T-cell (primary cell): ENCODE measurements around the gene CASTOR1. TPM values are rescaled to one million over a fixed set of nuclear protein-coding genes. Genes with fewer than 3 reads are reported as not detected.

ENCODE experiments used
- ATAC-seq, 4 experiments: fragments of 200-7000 bp in 3 of 4; fragments of 150-1000 bp in 1 of 4; cut with Tn5 transposase; replicated peaks in 1 of 4; 1 replicate in 3 of 4; 2 replicates in 1 of 4; pipeline ENCODE4 v1.10.0; 2021; ENCODE audit warnings: moderate library complexity in 3 of 4, mild to moderate bottlenecking in 2 of 4, moderate number of reproducible peaks in 1 of 4
- CTCF ChIA-PET, 2 donors: fragments of 300-600 bp; sonication (Branson Sonifier 250); formaldehyde crosslinking; loops; one replicate each; lab custom pipeline; 2022; ENCODE audit warnings: antibody characterized with exemption in 2 of 2; lab: Charles Lee
- POLR2A ChIA-PET, 2 donors: fragments of 300-600 bp; sonication (Branson Sonifier 250); formaldehyde crosslinking; loops; one replicate each; lab custom pipeline; 2022; ENCODE audit warnings: antibody characterized with exemption in 2 of 2; lab: Charles Lee
- DNase-seq, 35 experiments: peaks; one replicate each; pipeline versions ENCODE4 v3.0.0 to v3.0.0-alpha.2; 2013 to 2023
- H3K27ac ChIP-seq: one replicate; pipeline ENCODE4 v1.5.1; 2013; ENCODE audit warnings: low read length
- H3K27me3 ChIP-seq, 2 experiments: replicated peaks in 1 of 2; 1 replicate in 1 of 2; 2 replicates in 1 of 2; pipeline versions ENCODE4 v1.6.1 to v1.7.0; 2013; ENCODE audit warnings: low read length in 1 of 2, mixed read lengths in 1 of 2; ENCODE audit not compliant: control insufficient read depth in 2 of 2, insufficient read depth in 2 of 2; ENCODE audit errors: extremely low read depth in 1 of 2
- H3K36me3 ChIP-seq, 2 donors: 1 replicate in 1 of 2; 2 replicates in 1 of 2; pipeline versions ENCODE4 v1.6.1 to v1.7.0; 2013; ENCODE audit warnings: low read length in 1 of 2; ENCODE audit not compliant: control insufficient read depth in 2 of 2, insufficient read depth in 1 of 2; ENCODE audit errors: extremely low read depth in 1 of 2
- H3K4me1 ChIP-seq, 2 experiments: 1 replicate in 1 of 2; 2 replicates in 1 of 2; pipeline versions ENCODE4 v1.6.1 to v1.7.0; 2013; ENCODE audit warnings: low read length in 2 of 2, mixed read lengths in 1 of 2; ENCODE audit not compliant: insufficient read depth in 2 of 2, control insufficient read depth in 1 of 2; ENCODE audit errors: extremely low read depth in 1 of 2
- H3K4me3 ChIP-seq, 2 donors: 1 replicate in 1 of 2; 2 replicates in 1 of 2; pipeline versions ENCODE4 v1.5.1 to v1.7.0; 2013; ENCODE audit warnings: mild to moderate bottlenecking in 2 of 2, low read length in 1 of 2, moderate library complexity in 1 of 2; ENCODE audit not compliant: control insufficient read depth in 1 of 2; ENCODE audit errors: extremely low read depth in 1 of 2
- H3K9me3 ChIP-seq: 2 replicates; pipeline ENCODE4 v1.7.0; 2013
- H3K27ac Mint-ChIP-seq, 2 donors: one replicate each; pipeline ENCODE4 v1.8.0; 2020 to 2021; ENCODE audit warnings: mild to moderate bottlenecking in 2 of 2, mixed read lengths in 2 of 2
- H3K27me3 Mint-ChIP-seq, 2 donors: one replicate each; pipeline ENCODE4 v1.8.0; 2021 to 2022; ENCODE audit warnings: mixed read lengths in 2 of 2
- H3K36me3 Mint-ChIP-seq: one replicate; pipeline ENCODE4 v1.8.0; 2021; ENCODE audit warnings: mixed read lengths
- H3K4me1 Mint-ChIP-seq, 3 donors: one replicate each; pipeline ENCODE4 v1.8.0; 2020 to 2022; ENCODE audit warnings: mixed read lengths in 3 of 3, mild to moderate bottlenecking in 1 of 3
- H3K4me3 Mint-ChIP-seq, 3 donors: one replicate each; pipeline ENCODE4 v1.8.0; 2020 to 2022; ENCODE audit warnings: mild to moderate bottlenecking in 3 of 3, mixed read lengths in 3 of 3, moderate library complexity in 3 of 3
- H3K9me3 Mint-ChIP-seq, 3 donors: one replicate each; pipeline ENCODE4 v1.8.0; 2020 to 2022; ENCODE audit warnings: mixed read lengths in 3 of 3
- WGBS: methylation state at CpG from one replicate; pipeline ENCODE4 v1.1.5; 2013; ENCODE audit warnings: missing lambda C conversion rate; ENCODE audit not compliant: insufficient coverage; 5-methylcytosine and 5-hydroxymethylcytosine counted together
- total RNA-seq, 35 experiments: library from RNA in 6 of 35; stranded (reverse) in 6 of 35; fragments of 120-200 nt in 1 of 35; gene quantifications; one replicate each; pipeline versions ENCODE4 v1.2.1 to v1.2.4 and lab custom pipeline; 2013 to 2026

CASTOR1 gene
- total RNA-seq, 5 donors from 2014 or later (not counting 1 experiment from before 2014, with no cell fraction given): 12.8 to 21.9 (median 16.1) TPM

- ChIA-PET CTCF (interaction anchor here in 1 of 2 donors (0.6 to 0.7 kb wide), 2 partner anchors 178 to 199 kb away, joined by 4 to 5 read pairs; no protein-coding TSS in a partner anchor), POLR2A (no interaction called here)
- no peak within 1 kb of the TSS for H3K27ac ChIP-seq
- H3K9me3 Mint-ChIP-seq: no peaks in the 10 kb centered on the region
- 2% methylated on average over 57 of the region's 64 CpGs for WGBS
- ATAC-seq (peak; percentile 87 to 95 (median 88)), DNase-seq (peak in 31 of 35 experiments; percentile 27 to 70 (median 44))
- H3K36me3 Mint-ChIP-seq: no peaks in the 10 kb centered on the region
- H3K4me1 Mint-ChIP-seq: peaks cover 26 to 48% (median 35%) of the 10 kb centered on the region in 3 donors
- peak within 1 kb of the TSS in 1 of 2 donors; percentile 43 for H3K27ac Mint-ChIP-seq
- peak within 1 kb of the TSS; percentile 64 to 72 for H3K4me3 ChIP-seq
- peaks cover 3 to 12% of the 10 kb centered on the region in 2 donors for H3K27me3 Mint-ChIP-seq
- no peaks in the 10 kb centered on the region for H3K36me3 ChIP-seq
- H3K4me3 Mint-ChIP-seq: peak within 1 kb of the TSS; percentile 81 to 87 (median 87)
- H3K9me3 ChIP-seq: no peaks in the 10 kb centered on the region
- H3K4me1 ChIP-seq: peaks cover 0 to 39% of the 10 kb centered on the region in 2 experiments
- peaks cover 0 to 51% of the 10 kb centered on the region in 2 experiments for H3K27me3 ChIP-seq
These were observed 43.1 kb downstream of the CASTOR1 start, which contains the start of gene LIF for GRCh38 chr22:30245985-30246813. LIF (minus strand) TSS chr22:30246759; CDS start chr22:30246695, 64 bp downstream.

- H3K4me1 ChIP-seq: peaks cover 0 to 39% of the 10 kb centered on the region in 2 experiments
- H3K27me3 ChIP-seq: peaks cover 0 to 51% of the 10 kb centered on the region in 2 experiments
- H3K27me3 Mint-ChIP-seq: peaks cover 3 to 12% of the 10 kb centered on the region in 2 donors
- H3K4me1 Mint-ChIP-seq: peaks cover 26 to 50% (median 35%) of the 10 kb centered on the region in 3 donors
- no peaks in the 10 kb centered on the region for H3K36me3 ChIP-seq
- no peaks in the 10 kb centered on the region for H3K9me3 Mint-ChIP-seq
- no peaks in the 10 kb centered on the region for H3K36me3 Mint-ChIP-seq
- H3K9me3 ChIP-seq: no peaks in the 10 kb centered on the region
- peak overlapping the region; percentile 64 to 72 for H3K4me3 ChIP-seq
- no peak for DNase-seq
- no peak for ATAC-seq
- CTCF ChIA-PET: interaction anchor here in 1 of 2 donors (0.7 kb wide), 1 partner anchor 179 kb away, joined by 4 read pairs; no protein-coding TSS in a partner anchor
- peak overlapping the region in 1 of 2 donors; percentile 9 for H3K27ac Mint-ChIP-seq
- peak overlapping the region; percentile 81 to 87 (median 87) for H3K4me3 Mint-ChIP-seq
- 42% methylated on average over 1 of the region's 15 CpGs for WGBS
- POLR2A ChIA-PET: no interaction called here
- H3K27ac ChIP-seq: no peak overlapping the region
These were observed 43.9 kb downstream of the CASTOR1 start for GRCh38 chr22:30245181-30245984.

- peak overlapping the region in 2 of 3 donors; percentile 58 to 87 for H3K4me3 Mint-ChIP-seq
These were observed 44.7 kb downstream of the CASTOR1 start for GRCh38 chr22:30244641-30245040.

GRCh38 chr22:30244066-30244465 is 45.2 kb downstream of the CASTOR1 start:
- Histone ChIP-seq H3K9me3 (no peaks in the 10 kb centered on the region), H3K27me3 (peaks cover 0 to 51% of the 10 kb centered on the region in 2 experiments), H3K36me3 (no peaks in the 10 kb centered on the region), H3K27ac (no peak overlapping the region), H3K4me3 (no peak overlapping the region), H3K4me1 (peaks cover 0 to 39% of the 10 kb centered on the region in 2 experiments)
- peak overlapping the region in 2 of 3 donors; percentile 15 to 87 for H3K4me3 Mint-ChIP-seq
- ChIA-PET CTCF (no interaction called here), POLR2A (no interaction called here)
- no peaks in the 10 kb centered on the region for H3K36me3 Mint-ChIP-seq
- peaks cover 3 to 12% of the 10 kb centered on the region in 2 donors for H3K27me3 Mint-ChIP-seq
- H3K27ac Mint-ChIP-seq: no peak overlapping the region
- DNase-seq (no peak), ATAC-seq (no peak)
- WGBS: 79% methylated on average over 5 of the region's 10 CpGs
- H3K9me3 Mint-ChIP-seq: no peaks in the 10 kb centered on the region
- peaks cover 24 to 48% (median 35%) of the 10 kb centered on the region in 3 donors for H3K4me1 Mint-ChIP-seq

More at GRCh38 chr22:30244641-30245040, 44.7 kb downstream of the CASTOR1 start:
- Mint-ChIP-seq H3K4me1 (peaks cover 26 to 50% (median 35%) of the 10 kb centered on the region in 3 donors), H3K36me3 (no peaks in the 10 kb centered on the region), H3K9me3 (no peaks in the 10 kb centered on the region), H3K27me3 (peaks cover 3 to 12% of the 10 kb centered on the region in 2 donors), H3K27ac (no peak overlapping the region)
- POLR2A ChIA-PET: no interaction called here
- peaks cover 0 to 51% of the 10 kb centered on the region in 2 experiments for H3K27me3 ChIP-seq
- 76% methylated on average over 5 of the region's 5 CpGs for WGBS
- H3K4me3 ChIP-seq: no peak overlapping the region
- DNase-seq (no peak), ATAC-seq (no peak)
- no peak overlapping the region for H3K27ac ChIP-seq
- no peaks in the 10 kb centered on the region for H3K9me3 ChIP-seq
- CTCF ChIA-PET: no interaction called here
- no peaks in the 10 kb centered on the region for H3K36me3 ChIP-seq
- peaks cover 0 to 39% of the 10 kb centered on the region in 2 experiments for H3K4me1 ChIP-seq

GRCh38 chr22:30243661-30244060 is 45.6 kb downstream of the CASTOR1 start:
- POLR2A ChIA-PET: no interaction called here
- Mint-ChIP-seq H3K27me3 (peaks cover 3 to 12% of the 10 kb centered on the region in 2 donors), H3K9me3 (no peaks in the 10 kb centered on the region), H3K4me3 (peak overlapping the region in 1 of 3 donors; percentile 87), H3K36me3 (no peaks in the 10 kb centered on the region), H3K4me1 (peaks cover 24 to 47% (median 37%) of the 10 kb centered on the region in 3 donors), H3K27ac (no peak overlapping the region)
- DNase-seq (no peak), ATAC-seq (no peak)
- Histone ChIP-seq H3K27ac (no peak overlapping the region), H3K9me3 (no peaks in the 10 kb centered on the region), H3K4me1 (peaks cover 0 to 35% of the 10 kb centered on the region in 2 experiments), H3K27me3 (peaks cover 0 to 47% of the 10 kb centered on the region in 2 experiments), H3K4me3 (no peak overlapping the region), H3K36me3 (no peaks in the 10 kb centered on the region)
- CTCF ChIA-PET: no interaction called here
- 57% methylated on average over 15 of the region's 22 CpGs for WGBS
